Glomerular visceral epithelial cell (primary cell): Measurements from ENCODE around the gene CUEDC1.

ENCODE experiments used
- DNase-seq: peaks from one replicate; pipeline ENCODE4 v3.0.0-alpha.2; 2016; ENCODE audit errors: extremely low spot score

Gene CUEDC1

DNA sequence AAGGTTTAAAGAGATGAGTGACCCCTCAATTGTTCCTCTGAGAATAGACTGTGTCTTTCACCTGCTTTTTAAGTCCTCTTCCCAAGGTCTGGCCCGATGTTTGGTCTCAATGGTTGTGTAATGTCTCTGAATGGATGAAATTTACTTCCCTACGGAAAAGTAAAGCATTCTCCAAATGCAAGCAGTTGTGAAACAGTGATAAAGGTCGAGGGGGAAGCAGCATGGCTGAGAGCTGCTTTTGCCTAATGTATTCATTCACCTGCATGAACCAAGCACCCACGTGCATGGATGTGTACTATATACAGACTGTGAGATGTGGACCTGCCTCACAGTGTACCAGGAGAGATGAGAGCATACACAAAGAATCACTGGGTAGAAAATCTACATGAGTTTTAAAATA lies 116.8 kb downstream of the CUEDC1 start:
- no peak for DNase-seq

DNA sequence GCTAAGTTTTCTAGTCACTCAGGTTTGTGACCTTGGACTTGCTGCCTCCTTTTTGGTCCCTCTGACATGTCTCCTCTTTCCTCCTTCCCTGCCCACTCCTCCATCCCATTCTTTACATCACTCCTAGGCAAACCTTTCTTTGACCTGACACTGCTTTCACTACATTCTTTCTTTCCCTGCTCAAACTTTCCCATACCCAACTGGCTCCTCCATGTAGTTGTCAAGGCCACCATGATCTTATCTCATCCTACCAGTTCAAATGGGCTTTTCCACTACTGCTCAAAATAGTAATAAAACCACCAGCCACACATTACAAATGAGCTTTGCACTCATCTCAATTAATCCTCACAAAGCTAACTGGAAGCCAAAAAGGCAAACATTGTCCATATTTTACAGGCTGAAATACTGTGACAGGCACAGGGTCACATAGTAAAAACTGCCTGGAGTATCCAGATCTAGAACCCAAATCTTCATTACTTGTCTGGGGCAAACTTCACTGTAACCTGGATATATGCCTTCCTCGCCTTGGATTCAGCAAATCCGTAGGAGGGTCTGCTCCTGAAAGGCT lies 119.8 kb downstream of the CUEDC1 start:
- DNase-seq: no peak

DNA sequence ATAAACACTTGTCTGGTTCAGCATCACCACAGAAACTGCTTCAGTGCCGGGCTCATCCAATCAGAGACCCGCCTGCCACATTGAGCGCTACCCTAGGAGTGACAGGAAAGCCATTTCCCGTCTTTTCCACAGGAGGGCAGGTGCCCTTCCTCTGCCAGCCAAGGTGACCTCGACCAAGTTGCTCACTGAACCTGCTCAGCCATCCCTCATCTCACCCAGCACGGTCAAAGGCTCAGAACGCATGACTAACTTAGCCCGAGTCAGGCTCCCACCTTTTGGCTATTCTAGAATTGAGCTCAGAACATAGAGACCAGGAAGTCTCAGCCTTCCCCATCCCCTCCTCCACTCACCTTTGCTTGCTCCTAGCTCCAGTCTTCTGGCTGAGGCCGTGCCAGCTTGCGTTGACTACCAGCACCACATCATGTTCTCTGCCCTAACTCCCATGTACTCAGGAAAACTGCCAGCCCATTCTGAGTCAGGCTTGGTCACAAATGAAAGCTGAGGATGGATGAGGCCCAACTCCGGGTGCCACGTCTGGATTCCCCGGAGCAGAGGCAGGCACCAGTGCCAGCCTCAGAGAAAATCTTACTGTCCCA lies 121.0 kb downstream of the CUEDC1 start:
- peak; percentile 76 for DNase-seq

GRCh38 chr17:57833179-57833939 lies 121.9 kb downstream of the CUEDC1 start:
- DNase-seq: peak; percentile 54

- DNase-seq: no peak
Observed at GRCh38 chr17:57832314-57833178, 122.7 kb downstream of the CUEDC1 start.

GRCh38 chr17:57830880-57831279 lies 124.3 kb downstream of the CUEDC1 start:
- DNase-seq: no peak

DNA sequence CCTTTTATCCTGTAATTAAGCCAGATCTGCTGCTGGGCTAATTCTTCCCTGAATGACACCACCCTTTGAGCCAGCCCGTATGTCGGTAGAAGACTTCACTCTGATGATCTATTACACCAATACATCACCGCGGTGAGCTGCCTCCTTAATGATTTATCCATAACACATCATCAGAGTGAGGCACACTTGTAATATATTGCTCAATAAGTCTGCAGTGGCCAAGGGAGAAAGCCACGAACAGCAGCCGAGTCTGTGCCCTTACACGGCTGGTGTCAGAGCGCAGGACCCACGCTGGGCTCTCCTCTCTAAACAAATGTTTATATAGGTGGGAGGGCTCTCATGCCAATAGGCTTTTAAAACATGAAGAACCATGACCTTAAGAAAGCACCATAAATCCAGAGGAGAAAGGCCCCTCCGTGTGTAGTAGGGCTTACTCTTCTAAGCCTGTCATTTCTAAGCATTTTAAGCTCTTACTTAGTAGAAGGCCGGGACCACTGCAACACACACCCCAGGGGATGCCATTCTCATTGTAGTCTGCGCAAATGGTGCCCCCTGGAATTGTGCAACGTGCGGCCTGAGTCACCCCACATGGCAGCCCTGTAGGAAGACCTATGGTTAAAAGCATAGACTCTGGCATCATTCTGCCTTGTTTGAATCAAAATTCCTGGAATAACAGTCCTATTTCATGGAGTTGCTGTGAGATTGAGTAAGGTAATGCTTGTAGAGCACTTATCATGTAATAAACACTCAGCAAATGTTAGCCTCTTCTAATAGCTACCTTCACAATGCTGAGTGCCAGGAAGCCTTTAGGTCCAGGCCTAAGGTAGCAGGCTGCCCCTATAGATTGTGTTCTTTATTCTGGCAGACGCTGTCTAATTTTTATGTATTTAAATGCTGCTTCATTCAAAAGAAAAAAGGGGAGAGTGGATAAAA lies 131.5 kb downstream of the CUEDC1 start:
- peak; percentile 47 for DNase-seq

DNA sequence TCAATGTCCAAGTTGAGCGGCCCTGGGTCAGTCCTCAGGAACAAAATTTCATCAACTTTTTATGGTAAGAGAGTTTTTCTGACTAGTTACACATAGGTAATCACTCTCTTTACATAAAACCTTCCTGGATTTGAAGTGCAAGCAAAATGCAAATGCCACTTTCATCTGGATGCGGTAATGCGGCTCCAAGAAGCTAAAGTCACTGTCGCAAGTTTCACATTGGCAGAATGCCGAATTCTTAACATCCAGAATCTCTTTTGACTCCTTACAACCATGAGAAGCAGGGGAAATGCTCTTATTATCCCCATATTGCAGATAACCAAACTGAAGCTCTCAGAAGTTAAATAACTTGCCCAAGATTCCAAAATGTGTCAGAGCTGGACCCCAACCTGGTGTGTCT lies 135.3 kb downstream of the CUEDC1 start:
- DNase-seq: no peak

- DNase-seq: peak; percentile 72
Observed at GRCh38 chr17:57819285-57819684, 135.9 kb downstream of the CUEDC1 start.

DNA sequence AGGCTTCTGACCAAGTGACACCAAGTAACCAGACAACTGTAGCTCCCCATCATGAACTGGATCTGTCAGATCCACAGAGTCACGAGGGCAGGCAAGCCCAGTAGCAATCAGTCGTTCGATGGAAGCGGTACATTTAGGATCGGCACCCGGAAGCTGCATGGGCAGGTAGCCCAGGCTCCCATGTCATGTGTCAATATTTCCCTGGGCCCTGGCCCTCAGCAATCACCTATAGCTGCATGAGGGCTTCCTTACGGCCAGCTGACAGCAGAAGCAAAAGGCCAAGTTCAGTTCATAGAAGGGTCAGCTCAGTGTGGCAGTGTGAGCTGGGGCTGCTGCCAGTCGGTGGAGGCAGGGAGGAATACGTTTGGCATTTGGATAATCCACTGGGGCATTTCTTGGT lies 137.1 kb downstream of the CUEDC1 start:
- no peak for DNase-seq

DNA sequence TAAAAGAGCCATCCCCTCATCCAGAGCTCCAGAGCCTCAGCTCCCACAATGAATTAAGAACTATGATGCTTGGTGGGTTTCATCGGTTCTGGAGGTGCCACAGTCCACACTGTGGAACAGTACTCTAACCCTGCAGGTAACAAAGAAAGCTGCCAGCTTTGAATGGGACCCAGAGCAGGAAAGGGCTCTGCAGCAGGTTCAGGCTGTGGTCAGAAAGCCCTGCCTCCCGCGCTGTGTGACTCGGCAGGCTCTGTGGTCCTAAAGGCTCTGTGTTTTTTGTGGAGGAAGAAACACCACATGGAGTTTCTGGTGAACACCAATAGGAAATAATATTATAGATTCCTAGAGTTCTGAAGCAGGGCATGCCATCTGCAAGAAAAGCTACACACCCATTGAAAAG lies 137.9 kb downstream of the CUEDC1 start:
- no peak for DNase-seq

DNA sequence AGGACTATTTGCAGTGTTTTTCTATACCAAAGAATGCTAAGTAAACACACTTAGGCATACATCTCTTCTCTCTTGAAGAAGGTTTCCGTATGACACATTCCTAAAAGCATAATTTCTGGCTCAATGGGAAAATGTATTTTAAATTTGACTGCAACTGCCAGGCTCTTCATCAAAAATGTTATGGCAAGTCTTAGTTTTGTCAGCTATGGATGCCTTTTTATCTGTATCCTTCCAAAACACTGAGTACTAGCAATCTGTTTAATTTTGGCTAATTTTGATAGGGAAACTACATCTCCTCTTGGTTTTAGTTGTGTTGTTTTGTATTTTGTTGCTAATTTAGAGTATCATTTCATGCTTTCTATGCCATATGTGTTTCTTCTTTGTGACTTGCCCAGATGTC lies 140.8 kb downstream of the CUEDC1 start:
- no peak for DNase-seq

DNA sequence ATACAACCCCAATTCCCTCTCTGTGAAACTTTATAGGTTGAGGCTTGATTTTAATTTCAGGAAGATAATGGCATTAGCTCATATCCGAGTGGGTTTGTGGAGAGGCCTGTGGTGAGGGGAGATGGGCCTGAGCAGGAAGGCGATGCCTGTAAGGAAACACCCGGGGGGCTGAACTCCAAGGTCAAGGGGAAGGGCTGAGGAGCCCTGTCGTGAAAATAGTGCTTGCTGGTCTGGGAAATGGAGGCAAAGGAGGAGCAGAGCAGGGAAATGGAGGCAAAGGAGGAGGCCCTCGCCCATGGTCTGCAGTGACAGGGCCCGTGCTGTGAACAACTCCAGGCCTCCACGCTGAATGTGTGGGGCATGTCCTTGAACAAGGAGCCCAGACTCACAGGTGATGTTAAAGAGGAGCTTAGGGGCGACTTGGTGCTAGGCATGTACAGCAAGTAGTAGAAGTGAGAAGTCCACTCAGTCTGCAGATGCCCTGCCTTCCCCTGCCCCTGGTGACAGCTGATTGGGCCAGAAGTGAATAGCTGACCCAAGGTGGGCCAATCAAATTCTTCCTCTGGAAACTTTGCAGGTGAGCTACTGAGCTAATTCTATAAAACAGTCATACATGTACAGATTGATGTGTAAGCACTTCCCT lies 143.5 kb downstream of the CUEDC1 start:
- DNase-seq: no peak
